Stimulated activated CD8-positive, alpha-beta memory T cell treated with anti-CD3 and anti-CD28 coated beads, Interleukin-15, amount 100 ng/mL, for 24 hours (primary cell): Measurements from ENCODE around the gene HDLBP.
"Not testable (repeated sequence)": the region's sequence is repeated elsewhere in the genome, so short reads cannot be mapped to it uniquely, and the experiment has no call there.

Experiments used
- DNase-seq: peaks from one replicate; pipeline ENCODE4 v3.0.0-alpha.2; 2020; ENCODE audit warnings: low read depth

Gene HDLBP

GRCh38 chr2:241339839-241340630 lies 24.6 kb upstream of the HDLBP start:
- no peak for DNase-seq

GRCh38 chr2:241334813-241335212 lies 19.3 kb upstream of the HDLBP start:
- DNase-seq = no peak

DNA sequence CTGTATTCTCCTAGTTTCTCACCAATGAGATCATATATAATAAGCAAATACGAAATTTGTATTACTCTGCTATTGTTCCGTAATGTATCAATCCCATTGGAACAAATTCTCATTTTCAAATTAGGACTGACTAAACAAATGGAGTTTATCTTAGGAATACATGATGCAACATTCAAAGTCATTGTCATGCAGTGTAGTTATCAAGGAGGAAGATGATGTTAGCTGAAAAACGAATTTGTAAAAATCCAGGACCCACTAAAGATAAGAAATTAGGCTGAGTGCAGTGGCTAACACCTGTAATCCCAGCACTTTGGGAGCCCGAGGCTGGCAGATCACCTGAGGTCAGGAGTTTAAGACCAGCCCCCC lies 15.1 kb upstream of the HDLBP start:
- DNase-seq = no peak

- DNase-seq = no peak
These were observed 14.5 kb upstream of the HDLBP start for GRCh38 chr2:241329669-241330615.

DNA sequence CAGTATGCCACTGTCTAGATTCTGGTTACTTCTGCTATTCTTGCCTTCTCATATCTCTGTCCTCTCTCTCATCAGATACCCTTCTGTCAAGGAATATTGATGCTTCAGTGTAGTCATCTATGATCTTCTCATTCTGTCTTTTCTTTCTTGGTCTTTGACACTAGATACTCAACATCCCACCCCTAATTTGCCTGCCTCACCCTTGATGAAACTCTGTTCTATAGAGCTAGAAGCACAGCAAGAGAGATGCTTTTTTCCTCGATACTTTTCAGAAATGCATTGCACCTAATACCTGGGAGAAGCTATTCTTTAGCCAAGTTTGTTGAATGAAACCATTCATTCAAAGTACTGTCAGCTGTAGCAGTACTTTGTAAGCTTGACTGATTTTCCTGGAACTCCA lies 9.8 kb upstream of the HDLBP start:
- no peak for DNase-seq

- DNase-seq = no peak
These were observed 9.3 kb upstream of the HDLBP start for GRCh38 chr2:241324775-241325174.

DNA sequence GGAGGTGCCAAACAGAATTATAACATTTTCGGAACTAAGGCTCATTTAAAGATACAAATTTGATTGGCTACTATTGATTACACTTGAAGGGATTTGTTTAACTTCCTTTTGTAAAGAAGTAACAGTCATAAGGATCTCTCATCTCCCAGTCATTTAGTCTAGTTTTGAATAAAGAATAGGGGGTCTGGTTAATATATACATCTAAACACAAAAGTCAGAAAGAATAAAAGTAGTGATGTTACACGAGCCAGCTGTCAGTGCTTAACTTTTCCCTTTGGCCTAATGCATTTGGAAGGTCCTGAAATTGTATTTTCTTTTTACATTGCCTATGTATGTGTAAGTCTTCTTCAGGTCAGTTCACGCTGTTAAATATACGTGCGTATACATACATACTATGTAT lies 8.3 kb upstream of the HDLBP start:
- no peak for DNase-seq

- no peak for DNase-seq
These were observed 6.4 kb upstream of the HDLBP start for GRCh38 chr2:241321886-241322285.

DNA sequence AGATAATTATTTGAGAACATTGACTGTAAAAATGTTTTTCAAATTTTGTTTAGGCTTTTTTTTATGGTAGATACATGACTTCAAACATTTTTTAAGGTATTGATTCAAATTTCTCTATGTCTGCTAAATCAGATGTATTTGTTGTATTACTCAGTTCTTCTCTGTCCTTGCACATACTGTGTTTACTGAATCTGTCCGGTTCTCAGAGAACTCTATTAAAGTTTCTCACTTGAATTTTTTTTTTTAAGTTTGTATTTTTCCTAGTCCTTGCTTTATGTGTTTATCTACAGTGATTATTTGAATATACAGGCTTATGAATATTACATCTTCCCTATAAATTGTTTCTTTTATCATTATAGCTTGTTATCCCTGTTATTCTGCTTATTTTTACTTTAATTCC lies 5.6 kb upstream of the HDLBP start:
- DNase-seq = no peak

GRCh38 chr2:241320394-241320793 lies 4.9 kb upstream of the HDLBP start:
- DNase-seq = no peak

DNA sequence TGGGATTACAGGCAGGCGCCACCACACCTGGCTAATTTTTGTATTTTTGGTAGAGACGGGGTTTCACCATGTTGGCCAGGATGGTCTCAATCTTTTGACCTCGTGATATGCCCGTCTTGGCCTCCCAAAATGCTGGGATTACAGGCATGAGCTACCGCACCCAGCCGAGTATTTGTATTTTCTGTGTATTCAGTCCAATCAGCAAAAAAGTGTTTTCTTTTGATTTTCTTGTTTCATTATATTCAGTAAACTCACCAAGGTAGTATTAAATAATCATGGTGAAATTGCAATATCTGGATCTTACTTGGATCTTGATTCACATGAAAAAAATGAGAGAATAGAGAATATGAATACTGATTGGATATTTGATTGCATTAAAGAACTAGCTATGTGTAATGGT lies 3.4 kb upstream of the HDLBP start:
- DNase-seq = not testable (repeated sequence)

DNA sequence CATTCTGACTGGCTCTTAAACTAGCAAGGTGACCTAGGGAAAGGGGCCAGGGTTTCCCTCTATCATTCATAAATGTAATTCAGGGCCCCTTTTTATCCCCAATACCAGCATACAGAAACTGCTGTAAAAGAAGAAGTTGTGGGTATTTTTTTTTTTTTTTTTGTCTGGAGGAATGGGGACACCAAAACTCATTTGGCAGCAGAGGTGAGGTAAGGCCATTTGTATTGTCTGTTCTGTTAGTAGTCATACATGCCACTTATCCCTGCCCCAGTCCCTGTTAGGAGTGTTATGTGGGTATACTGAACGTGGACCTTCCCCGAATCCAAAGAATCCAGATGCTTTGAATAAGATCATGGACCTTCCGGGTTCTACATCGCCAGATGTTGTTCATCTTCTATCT lies 1.9 kb upstream of the HDLBP start:
- DNase-seq = no peak

DNA sequence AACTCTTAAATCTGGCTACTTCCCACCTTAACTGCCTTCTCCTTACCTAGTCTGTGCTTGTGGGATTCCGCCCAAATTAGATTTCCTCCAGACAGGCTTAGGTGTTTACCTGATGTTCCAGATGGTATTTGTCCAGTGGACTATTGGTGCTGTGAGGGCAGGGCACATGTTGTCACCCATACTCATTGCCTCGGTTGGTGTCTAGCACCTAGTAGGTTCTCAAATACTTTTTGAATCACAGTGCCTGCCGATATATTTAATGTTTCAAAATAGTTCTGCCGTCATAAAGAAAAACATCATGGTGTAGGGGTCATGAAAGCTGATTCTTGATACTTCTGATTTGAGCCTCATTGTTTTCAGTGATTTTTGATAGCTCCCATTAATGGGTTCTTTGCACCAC lies 1.4 kb upstream of the HDLBP start:
- no peak for DNase-seq

- no peak for DNase-seq
These were observed 583 bp upstream of the HDLBP start, which contains the start of gene SEPTIN2 for GRCh38 chr2:241315879-241316631. Gene SEPTIN2 (plus strand): TSS chr2:241315925. CDS start chr2:241324233, 8,308 bp downstream.

DNA sequence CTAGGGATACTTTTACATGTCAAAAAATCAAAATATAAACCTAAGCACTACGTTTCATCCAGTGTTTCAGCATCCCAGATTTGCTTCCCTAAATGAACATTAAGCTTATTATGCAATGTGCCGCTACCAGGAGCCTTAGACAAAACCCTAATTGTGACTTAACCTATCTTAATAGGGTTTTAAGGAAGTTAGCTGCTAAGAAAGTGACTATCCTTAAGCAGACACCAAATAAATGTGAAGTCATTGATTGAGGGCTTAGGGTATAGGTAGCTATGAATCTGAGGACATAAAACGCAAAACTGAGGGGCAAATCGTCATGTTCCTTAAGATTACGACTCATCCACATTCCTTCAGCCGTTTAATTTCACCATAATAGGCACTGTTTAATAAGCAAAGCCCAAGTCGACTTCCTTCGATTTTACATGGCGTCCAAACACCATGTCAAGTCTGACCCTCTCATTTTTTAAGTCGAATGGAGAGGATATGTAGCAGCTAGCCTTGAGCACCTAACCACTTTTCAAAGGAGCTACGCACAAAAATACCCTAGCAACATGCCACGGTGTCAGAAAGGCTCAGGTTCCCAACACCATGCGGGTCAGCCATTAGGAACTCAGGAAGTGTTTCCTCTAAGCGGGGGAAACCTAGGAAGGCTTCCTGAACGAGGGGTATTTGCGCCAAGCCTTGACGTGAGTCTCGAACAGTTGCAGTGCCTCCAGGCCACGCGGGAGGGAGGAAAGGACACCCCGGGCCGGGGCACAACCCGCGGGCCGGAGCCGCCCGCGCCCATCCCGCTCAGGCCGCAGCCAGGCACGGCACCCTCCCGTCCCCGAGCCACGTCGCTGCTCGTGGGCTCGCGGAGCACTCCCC lies 1.0 kb downstream of the HDLBP start:
- no peak for DNase-seq

GRCh38 chr2:241313543-241314095 lies 1.9 kb downstream of the HDLBP start:
- no peak for DNase-seq

- DNase-seq = no peak
These were observed 3.4 kb downstream of the HDLBP start for GRCh38 chr2:241312082-241312481.

DNA sequence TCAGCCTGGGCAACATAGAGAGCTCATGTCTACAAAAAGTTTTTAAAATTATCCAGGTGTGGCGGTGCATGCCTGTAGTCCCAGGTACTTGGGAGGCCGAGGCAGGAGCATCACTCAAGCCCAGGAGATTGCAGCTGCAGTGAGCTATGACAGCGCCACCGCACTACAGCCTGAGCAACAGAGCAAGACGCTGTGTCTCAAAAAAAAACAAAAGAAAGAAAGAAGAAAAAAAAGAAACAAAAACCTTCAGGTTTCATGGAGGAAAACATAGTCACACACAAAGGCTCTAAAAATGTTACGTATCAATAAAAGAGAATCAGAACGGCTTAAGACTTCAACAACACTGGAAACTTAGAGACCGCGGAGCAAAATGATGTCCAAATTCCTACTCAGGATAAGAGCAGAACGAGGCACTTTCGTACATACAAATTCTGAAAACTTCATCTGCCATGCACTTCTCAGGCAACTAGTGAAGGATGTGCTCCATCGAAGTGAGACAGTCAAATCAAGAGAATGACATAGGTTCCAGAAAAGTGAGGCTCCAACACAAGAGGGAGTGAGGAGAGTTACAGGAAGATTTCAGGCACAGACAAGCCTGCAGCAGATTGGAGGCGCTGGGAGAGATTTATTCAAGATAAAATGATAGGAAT lies 4.4 kb downstream of the HDLBP start:
- no peak for DNase-seq

- peak; percentile 17 for DNase-seq
These were observed 5.8 kb downstream of the HDLBP start for GRCh38 chr2:241309684-241310117.

- no peak for DNase-seq
These were observed 6.5 kb downstream of the HDLBP start for GRCh38 chr2:241308832-241309500.
